Mucosa of gallbladder (tissue), 1 donor: ENCODE data around the gene FARS2. TPM values are rescaled to one million over a fixed set of nuclear protein-coding genes. Genes with fewer than 3 reads are reported as not detected.

Experiments used
- DNase-seq: peaks from one replicate; pipeline ENCODE4 v3.0.0-alpha.2; 2020; ENCODE audit warnings: low spot score
- total RNA-seq: library from RNA; stranded (reverse); gene quantifications from one replicate; pipeline ENCODE4 v1.2.1, GENCODE V29; 2021
- donor health status: DM: no; HTN: no; CAD: no.

Gene FARS2
- total RNA-seq, 1 donor from 2014 or later = 15.7 TPM

GRCh38 chr6:5580736-5581581 is 319.6 kb downstream of the FARS2 start:
- DNase-seq = no peak

DNA sequence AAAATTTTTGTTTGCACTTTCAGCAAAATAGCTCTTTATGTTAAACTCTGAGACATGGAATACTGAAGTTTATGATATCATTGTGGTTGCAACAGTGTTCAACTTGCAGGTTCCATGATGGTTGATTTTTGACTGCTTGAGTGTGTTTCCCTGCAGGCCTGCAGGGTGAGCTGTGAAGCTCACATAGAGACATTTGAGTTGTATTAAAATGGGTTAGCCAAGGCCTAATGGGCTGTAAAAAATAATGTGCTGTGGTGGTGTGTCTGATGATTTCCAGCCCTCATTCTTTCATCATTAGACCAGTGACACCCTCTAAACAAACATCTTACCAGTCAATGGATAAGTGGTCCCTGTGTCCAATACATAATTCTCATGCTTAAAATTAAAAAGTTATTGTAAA is 321.4 kb downstream of the FARS2 start:
- DNase-seq = no peak

DNA sequence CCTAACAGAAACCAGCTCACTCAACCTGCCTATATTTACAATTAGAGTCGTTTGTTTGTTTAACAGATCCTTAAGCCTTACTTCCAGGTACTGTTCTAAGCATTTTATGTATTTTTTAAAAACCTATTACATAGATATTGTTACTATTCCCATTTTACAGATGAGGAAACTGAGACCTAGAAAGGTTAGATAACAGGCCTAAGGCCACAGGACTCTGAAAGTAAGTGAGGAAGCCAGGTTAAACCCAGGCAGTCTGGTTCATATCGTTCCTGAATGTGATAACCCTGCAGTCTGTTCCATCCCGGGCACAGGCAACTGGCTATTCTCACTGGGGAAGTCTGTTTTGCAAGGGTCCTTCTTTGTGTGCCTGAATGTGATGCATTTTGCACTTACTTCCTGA is 322.2 kb downstream of the FARS2 start:
- no peak for DNase-seq

- DNase-seq = no peak
Measured at GRCh38 chr6:5584078-5584482, 322.8 kb downstream of the FARS2 start.

GRCh38 chr6:5587648-5588047 is 326.3 kb downstream of the FARS2 start:
- no peak for DNase-seq

GRCh38 chr6:5589422-5590141 is 328.3 kb downstream of the FARS2 start:
- no peak for DNase-seq

DNA sequence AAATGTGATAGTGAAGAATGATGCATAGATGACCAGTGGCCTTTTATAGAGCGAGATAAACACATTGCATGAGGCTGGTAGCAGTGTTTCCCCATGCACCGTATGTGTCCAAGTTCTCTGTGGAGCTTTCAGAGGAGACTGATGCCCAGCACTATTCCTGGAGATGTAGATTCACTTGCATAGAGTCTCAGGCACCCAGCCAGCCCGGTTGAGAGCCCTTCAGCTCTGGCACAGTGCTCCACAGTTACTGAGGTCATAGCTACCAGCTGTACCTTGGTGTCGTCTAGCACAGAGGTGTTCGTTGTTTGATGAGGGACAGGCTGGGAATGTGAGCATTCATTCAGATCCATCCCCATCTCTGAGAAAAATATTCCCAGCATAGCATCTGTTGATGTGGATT is 328.9 kb downstream of the FARS2 start:
- no peak for DNase-seq

GRCh38 chr6:5592886-5593519 is 331.7 kb downstream of the FARS2 start:
- DNase-seq = no peak

- no peak for DNase-seq
Measured at GRCh38 chr6:5595184-5595583, 333.9 kb downstream of the FARS2 start.

DNA sequence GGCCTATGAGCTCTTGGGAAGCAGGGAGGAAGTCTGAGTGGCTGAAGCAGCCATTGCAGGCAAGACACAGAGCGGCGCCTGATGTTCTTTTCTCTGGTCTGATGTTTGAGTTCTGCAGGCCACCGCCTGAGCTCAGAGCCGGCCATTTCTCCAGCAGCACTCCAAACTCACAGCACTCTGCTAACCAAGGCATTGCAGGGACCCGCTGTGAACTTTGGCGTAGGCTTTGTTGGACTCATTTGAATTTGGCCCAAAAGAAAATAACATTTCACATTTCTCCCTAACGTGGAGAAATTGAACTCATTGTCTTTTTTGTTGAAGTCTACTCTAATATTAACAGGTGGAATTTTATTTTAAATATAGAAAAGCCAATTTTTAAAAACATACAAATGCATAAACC is 336.1 kb downstream of the FARS2 start:
- DNase-seq = no peak

GRCh38 chr6:5598123-5598522 is 336.8 kb downstream of the FARS2 start:
- DNase-seq = no peak

- no peak for DNase-seq
Measured at GRCh38 chr6:5599127-5599526, 337.8 kb downstream of the FARS2 start.

DNA sequence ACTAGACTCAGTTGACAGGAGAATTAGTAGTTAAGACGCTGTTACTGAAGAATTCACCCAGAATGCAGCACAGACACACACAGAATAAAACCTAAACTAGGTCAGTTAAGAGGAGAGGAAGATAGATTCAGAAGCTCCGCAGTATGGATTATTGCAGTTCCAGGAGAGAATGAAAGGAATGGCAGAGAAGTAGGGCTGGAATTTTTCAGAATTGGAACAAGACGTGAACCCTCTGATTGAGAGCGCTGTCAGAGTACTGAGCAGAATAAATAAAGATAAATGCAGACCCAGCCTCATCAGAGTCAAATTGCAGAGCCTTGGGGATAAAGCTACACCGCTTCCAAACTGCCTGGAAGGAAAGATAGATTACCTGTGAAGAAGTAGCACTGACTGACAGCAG is 344.6 kb downstream of the FARS2 start:
- no peak for DNase-seq

- no peak for DNase-seq
Measured at GRCh38 chr6:5606546-5606945, 345.2 kb downstream of the FARS2 start.

DNA sequence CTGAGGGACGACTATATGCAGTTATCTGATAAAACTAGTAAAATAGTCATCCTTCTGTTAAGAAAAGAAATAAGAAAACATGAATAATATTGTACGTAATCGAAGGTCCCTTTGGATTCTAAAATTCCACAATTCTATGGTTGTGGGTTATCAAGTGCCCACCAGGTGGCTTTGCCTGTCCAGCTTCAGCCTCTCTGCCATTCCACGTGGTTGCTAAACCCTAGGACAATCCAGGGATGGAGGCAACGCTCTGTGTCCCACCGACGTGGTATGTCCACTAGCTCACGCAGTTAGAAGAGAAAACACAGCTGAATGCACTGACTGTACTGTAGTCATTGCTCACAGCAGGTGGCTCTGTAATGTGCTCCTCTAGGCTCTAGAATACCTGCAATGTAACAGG is 349.3 kb downstream of the FARS2 start:
- no peak for DNase-seq

DNA sequence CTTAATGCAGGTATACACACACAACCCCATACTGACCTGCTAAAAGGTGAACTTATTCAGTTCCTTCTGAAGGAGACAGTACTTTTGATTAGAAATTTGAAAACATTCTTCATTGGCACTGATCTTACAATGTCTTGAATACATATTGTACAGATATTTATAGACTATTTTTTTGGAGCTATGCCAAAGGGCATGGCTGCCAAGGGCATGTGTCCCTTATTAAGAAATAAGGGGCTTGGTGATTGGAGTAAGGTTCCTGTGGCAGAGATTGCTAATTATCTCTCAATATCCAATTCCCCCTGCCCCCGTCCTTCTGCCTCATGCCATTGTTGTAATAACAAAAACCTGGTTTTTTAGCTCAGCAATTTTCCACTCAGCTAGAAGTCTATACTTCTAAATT is 355.9 kb downstream of the FARS2 start:
- DNase-seq = no peak

DNA sequence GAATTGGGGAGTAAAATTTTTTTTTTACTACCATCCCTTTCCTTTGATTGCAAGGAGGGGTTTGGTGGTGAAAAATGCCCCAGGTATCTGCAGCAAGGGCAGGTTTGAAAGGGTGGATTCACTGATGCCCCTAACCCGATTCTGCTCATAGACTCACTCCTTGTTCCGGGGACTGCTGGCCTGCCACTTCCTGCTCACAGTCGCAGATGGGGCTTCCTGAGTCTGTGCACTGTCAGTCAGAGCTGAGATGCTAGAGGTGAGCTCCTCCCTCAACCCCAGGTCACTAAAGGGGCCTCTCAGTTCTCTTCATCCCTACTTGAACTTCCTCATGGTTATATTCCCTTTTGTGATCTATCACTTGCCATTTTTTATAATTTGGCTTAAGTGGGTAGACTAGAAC is 357.9 kb downstream of the FARS2 start:
- DNase-seq = no peak

DNA sequence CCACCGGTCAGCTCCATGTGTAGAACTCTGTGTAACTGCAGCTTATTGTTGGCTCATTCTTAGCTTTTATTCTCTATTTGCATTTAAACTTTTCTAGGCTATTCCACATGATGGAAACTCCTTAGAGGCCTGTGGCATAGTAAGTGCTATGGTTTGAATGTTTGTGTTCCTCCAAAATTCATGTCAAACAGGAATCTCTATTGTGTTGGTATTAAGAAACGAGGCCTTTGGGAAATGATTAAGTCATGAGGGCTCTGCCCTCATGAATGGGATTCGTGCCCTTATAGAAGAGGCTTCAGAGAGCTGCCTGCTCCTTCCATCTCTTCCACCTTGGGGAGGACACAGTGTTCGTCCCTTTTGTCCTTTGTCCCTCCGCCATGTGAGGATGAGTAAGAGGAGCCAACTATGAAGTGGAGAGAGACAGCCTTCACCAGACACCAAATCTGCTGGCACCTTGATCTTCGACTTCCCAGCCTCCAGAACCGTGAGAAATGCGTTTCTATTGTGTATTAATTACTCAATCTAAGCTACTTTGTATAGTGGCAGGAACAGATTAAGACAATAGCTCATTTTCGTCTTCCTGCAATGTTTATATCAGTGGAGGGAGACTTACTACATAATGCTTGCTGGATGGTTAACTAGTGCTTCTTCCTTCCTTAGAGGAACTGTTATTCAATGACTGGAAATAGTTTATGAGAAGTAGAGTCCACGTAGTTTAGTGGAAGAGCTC is 361.1 kb downstream of the FARS2 start:
- no peak for DNase-seq

DNA sequence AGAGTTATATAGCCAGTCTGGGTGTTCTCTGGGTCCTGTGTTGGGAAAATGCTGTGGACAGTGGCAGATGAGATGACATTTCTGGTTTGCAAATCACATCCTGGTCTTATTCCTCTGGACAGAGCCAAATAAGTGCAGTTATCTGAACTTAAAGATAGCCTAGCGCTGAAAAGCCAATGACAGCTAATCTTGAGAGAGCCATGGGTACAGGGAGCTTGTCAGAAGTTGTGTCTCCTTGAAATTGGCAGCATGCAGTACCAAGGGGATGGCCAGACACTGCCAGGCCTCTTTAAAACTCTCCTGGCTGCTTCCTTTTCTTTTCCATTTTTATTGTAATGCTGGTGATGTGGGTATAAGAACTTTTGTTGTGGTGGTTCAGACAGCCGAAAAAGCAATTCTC is 362.5 kb downstream of the FARS2 start:
- no peak for DNase-seq

DNA sequence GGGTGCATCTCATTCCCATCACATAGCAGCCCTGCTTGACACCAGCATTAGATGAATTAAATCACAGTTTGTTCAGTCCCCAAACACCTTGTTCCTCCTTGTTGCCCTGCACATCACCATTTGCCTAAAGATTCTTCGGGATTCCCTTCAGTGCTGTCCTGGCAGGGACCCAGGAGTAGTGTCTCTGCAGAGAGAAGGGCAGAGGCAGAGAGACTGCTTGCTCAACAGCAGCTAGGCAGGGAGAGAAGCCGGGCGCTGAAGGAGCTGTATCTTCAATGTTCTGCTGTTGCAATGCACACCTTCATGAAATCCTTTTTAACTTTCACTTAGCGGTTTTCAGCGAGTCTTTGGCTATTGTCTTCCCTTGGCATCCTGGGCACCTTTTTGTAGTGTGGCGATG is 362.9 kb downstream of the FARS2 start:
- no peak for DNase-seq

DNA sequence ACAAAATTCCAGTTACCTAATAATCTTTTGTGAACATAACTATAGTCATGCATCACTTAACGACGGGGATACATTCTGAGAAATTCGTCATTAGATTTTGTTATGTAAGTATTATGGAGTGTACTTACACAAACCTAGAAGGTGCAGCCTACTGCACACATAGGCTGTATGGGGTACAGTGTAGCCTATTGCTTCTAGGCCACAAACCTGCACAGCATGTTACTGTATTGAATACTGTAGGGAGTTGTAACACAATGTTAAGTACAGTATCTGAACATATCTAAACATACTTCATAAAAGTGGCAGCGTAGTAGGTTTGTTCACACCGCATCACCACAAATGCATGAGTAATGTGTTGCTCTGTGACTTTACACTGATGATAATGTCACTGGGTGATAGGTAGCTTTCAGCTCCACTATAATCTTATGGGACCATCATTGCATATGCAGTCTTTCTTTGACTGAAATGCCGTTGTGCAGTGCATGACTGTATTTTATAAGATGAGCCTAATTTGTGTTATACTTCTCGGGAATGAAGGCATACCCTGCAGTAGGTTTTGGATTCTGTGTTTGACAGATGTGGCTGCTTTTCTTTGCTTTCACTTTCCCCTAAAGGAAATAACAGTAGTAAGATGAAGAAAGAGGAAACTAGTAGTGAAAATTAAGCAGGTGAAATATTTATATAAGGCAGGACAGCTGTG is 365.6 kb downstream of the FARS2 start:
- DNase-seq = no peak

DNA sequence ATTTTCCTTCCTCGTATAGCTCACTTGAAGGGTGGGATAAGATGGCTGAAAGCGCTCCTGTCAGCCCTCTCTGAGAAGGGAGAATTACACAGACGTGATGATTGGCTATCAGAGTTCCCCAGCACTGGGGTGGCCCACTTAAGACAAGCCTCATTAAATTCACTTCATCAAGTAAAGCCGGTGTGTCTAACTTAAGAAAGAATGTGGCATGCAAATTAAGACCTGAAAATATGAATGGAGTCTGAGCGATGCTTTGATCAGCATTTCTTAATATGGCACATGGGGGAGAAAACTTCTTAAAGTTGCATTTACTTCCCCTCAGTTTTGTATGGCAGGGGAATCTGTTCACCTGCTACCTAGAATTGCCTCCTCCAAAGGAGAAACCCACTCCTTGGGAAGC is 369.3 kb downstream of the FARS2 start:
- DNase-seq = no peak
